ENCODE data around the gene HOXC11. TPM values are rescaled to one million over a fixed set of nuclear protein-coding genes. Genes with fewer than 3 reads are reported as not detected.

The HOXC11 gene
- total and polyA plus RNA-seq, 10 of the 15 experiments (the other 5 are each of a cell fraction or from before 2014, with no cell fraction given), result not detected

DNA sequence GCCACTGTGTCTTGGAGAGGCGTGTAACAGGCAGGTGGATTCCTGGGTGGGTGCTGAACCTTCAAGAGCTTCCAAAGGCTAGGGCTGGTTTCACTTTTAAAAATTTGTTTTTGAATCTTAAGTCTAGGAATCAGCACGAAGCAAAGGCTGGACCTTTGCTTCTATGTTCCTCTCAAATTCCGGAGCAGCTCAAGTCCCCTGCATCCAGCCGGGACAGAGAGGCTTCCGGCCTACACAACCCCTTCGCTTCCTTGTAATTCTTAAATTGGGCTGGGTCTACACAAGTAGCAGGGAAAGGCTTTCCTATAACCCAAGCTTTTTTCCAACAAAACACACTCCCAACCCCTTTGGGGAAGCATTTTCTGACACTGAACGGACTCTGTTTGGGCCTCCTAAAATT, 9.9 kb upstream of the HOXC11 start (continued):
- no peak for TF ChIP-seq NKRF (conservative IDR thresholded peaks at IDR 0.05)
- no peak for TF ChIP-seq RUNX3 (IDR thresholded peaks at IDR 0.05; ENCODE audit: low read length)
- TF ChIP-seq, protein P1, sequence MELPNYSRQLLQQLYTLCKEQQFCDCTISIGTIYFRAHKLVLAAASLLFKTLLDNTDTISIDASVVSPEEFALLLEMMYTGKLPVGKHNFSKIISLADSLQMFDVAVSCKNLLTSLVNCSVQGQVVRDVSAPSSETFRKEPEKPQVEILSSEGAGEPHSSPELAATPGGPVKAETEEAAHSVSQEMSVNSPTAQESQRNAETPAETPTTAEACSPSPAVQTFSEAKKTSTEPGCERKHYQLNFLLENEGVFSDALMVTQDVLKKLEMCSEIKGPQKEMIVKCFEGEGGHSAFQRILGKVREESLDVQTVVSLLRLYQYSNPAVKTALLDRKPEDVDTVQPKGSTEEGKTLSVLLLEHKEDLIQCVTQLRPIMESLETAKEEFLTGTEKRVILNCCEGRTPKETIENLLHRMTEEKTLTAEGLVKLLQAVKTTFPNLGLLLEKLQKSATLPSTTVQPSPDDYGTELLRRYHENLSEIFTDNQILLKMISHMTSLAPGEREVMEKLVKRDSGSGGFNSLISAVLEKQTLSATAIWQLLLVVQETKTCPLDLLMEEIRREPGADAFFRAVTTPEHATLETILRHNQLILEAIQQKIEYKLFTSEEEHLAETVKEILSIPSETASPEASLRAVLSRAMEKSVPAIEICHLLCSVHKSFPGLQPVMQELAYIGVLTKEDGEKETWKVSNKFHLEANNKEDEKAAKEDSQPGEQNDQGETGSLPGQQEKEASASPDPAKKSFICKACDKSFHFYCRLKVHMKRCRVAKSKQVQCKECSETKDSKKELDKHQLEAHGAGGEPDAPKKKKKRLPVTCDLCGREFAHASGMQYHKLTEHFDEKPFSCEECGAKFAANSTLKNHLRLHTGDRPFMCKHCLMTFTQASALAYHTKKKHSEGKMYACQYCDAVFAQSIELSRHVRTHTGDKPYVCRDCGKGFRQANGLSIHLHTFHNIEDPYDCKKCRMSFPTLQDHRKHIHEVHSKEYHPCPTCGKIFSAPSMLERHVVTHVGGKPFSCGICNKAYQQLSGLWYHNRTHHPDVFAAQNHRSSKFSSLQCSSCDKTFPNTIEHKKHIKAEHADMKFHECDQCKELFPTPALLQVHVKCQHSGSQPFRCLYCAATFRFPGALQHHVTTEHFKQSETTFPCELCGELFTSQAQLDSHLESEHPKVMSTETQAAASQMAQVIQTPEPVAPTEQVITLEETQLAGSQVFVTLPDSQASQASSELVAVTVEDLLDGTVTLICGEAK (IDR thresholded peaks at IDR 0.05; ENCODE audit: borderline replicate concordance), result no peak
- TF ChIP-seq SREBF2 (IDR thresholded peaks at IDR 0.05; ENCODE audit: low read length), result no peak
- TF ChIP-seq ZNF24 (IDR thresholded peaks at IDR 0.05), result no peak
- TF ChIP-seq RB1 (IDR thresholded peaks at IDR 0.05; ENCODE audit: borderline replicate concordance), result no peak

Measured in GM12878 (cell line).